Fibroblast of pulmonary artery (primary cell): ENCODE results near the gene ZSWIM4.
"Not testable (repeated sequence)": the region's sequence is repeated elsewhere in the genome, so short reads cannot be mapped to it uniquely, and the experiment has no call there.

Source experiments
- DNase-seq: peaks from one replicate; pipeline ENCODE4 v3.0.0-alpha.2; 2010; ENCODE audit warnings: low read depth
- H3K4me3 ChIP-seq: replicated peaks from 2 replicates; pipeline ENCODE4 v1.5.1; 2011; ENCODE audit warnings: low read depth, mild to moderate bottlenecking, control low read depth, low read length, moderate library complexity
- CTCF ChIP-seq: IDR thresholded peaks from 2 replicates; pipeline ENCODE4 v1.5.1; 2011; ENCODE audit warnings: mild to moderate bottlenecking, control low read depth, low read length, inconsistent platforms; ENCODE audit errors: missing control alignments

The ZSWIM4 gene

GRCh38 chr19:13790354-13790753, 4.9 kb upstream of the ZSWIM4 start:
- no peak overlapping the region for H3K4me3 ChIP-seq
- no peak for DNase-seq
- no peak for TF ChIP-seq CTCF

- H3K4me3 ChIP-seq, DNase-seq: not testable (repeated sequence)
Measured at GRCh38 chr19:13793317-13793716, 1.9 kb upstream of the ZSWIM4 start.

- H3K4me3 ChIP-seq, result peak overlapping the region; percentile 83
- TF ChIP-seq CTCF, result no peak
- peak; percentile 93 for DNase-seq
Measured at GRCh38 chr19:13794398-13794756, 866 bp upstream of the ZSWIM4 start.

GRCh38 chr19:13795595-13796300, 505 bp downstream of the ZSWIM4 start:
- H3K4me3 ChIP-seq, result peak overlapping the region; percentile 83
- no peak for DNase-seq
- TF ChIP-seq CTCF, result no peak

GRCh38 chr19:13796301-13797057, 1.2 kb downstream of the ZSWIM4 start:
- peak overlapping the region; percentile 83 for H3K4me3 ChIP-seq
- peak; percentile 96 for DNase-seq
- TF ChIP-seq CTCF, result peak; percentile 45

GRCh38 chr19:13797058-13797440, 1.8 kb downstream of the ZSWIM4 start:
- TF ChIP-seq CTCF, result no peak
- peak overlapping the region; percentile 83 for H3K4me3 ChIP-seq
- no peak for DNase-seq

- TF ChIP-seq CTCF, result no peak
- no peak overlapping the region for H3K4me3 ChIP-seq
- peak; percentile 87 for DNase-seq
Measured at GRCh38 chr19:13797870-13798269, 2.6 kb downstream of the ZSWIM4 start.
